AG10803 (cell line): ENCODE results near the gene ROMO1.
"Not testable (repeated sequence)": the region's sequence is repeated elsewhere in the genome, so short reads cannot be mapped to it uniquely, and the experiment has no call there.

Experiments used
- DNase-seq: peaks from one replicate; pipeline ENCODE4 v3.0.0; 2010; ENCODE audit warnings: low read depth
- H3K4me3 ChIP-seq: 2 replicates; pipeline ENCODE4 v1.5.1; 2011; ENCODE audit warnings: mild to moderate bottlenecking, low read length, control low read depth
- CTCF ChIP-seq: conservative IDR thresholded peaks from 2 replicates; pipeline ENCODE4 v1.5.1; 2011; ENCODE audit warnings: mild to moderate bottlenecking, low read length, control low read depth, inconsistent platforms

Gene ROMO1

GRCh38 chr20:35719717-35720116 lies 20.5 kb downstream of the ROMO1 start:
- no peak for DNase-seq
- no peak for TF ChIP-seq CTCF
- no peak overlapping the region for H3K4me3 ChIP-seq

- H3K4me3 ChIP-seq = no peak overlapping the region
- TF ChIP-seq CTCF = no peak
- no peak for DNase-seq
These were observed 21.2 kb downstream of the ROMO1 start for GRCh38 chr20:35720165-35721123.

GRCh38 chr20:35721219-35721618 lies 22.0 kb downstream of the ROMO1 start:
- TF ChIP-seq CTCF = no peak
- no peak for DNase-seq
- no peak overlapping the region for H3K4me3 ChIP-seq

- TF ChIP-seq CTCF = no peak
- H3K4me3 ChIP-seq = no peak overlapping the region
- no peak for DNase-seq
These were observed 22.4 kb downstream of the ROMO1 start for GRCh38 chr20:35721621-35722020.

- DNase-seq, H3K4me3 ChIP-seq: not testable (repeated sequence)
These were observed 24.1 kb downstream of the ROMO1 start for GRCh38 chr20:35723275-35723639.

- DNase-seq, H3K4me3 ChIP-seq: not testable (repeated sequence)
These were observed 24.6 kb downstream of the ROMO1 start for GRCh38 chr20:35723652-35724320.

GRCh38 chr20:35724321-35725230 lies 25.4 kb downstream of the ROMO1 start:
- no peak overlapping the region for H3K4me3 ChIP-seq
- TF ChIP-seq CTCF = no peak
- no peak for DNase-seq
